Heart left ventricle (tissue), 13 donors: ENCODE results near the gene MYMX.

ENCODE experiments used
- CTCF ChIP-seq, 12 donors: fragments of 200-600 bp; sonication (generic) in 4 of 12; IDR thresholded peaks; one replicate each; pipeline versions ENCODE4 v1.5.0 to v1.8.0; 2018 to 2022; ENCODE audit warnings: antibody characterized with exemption in 12 of 12, mild to moderate bottlenecking in 5 of 12
- POLR2A ChIP-seq, 2 donors: fragments of 450-650 bp; IDR thresholded peaks; one replicate each; pipeline ENCODE4 v1.6.1; 2017; ENCODE audit warnings: antibody characterized with exemption in 2 of 2, mild to moderate bottlenecking in 2 of 2, moderate library complexity in 2 of 2
- donor health status: ischemic (EF 13 %, LVEDD 7.1; RV severe dilation, severe dysfunction).
- donor health status: DM: no; HTN: yes; CAD: no.
- donor health status: DM: no; HTN: no; CAD: no.
- donor health status: ischemic (EF 25% LVEDD 6.9; RV normal size, moderate dysfunction).
- donor health status: ischemic (EF 25% LVEDD 5.7; RV mildly dilated, moderate dysfunction).
- donor health status: ischemic (EF 35%, LVEDD 5.7; RV mildly dilated, moderate dysfunction).
- donor health status: nonischemic (EF 11% LVEDD 7.7; RV severe dilation, severe dysfunction).
- donor health status: DM: yes; HTN: yes; CAD: no.
- donor health status: PGD.
- donor health status: ischemic (EF 29% LVEDD 5.4; RV normal size, mild dysfunction).
- donor health status: nonischemic (EF 23%, LVEDD 6.1; RV moderate dilation, normal function).

- no peak for TF ChIP-seq CTCF (IDR thresholded peaks at IDR 0.05)
- no peak for TF ChIP-seq POLR2A (IDR thresholded peaks at IDR 0.05)
These were observed 42.2 kb downstream of the MYMX start for GRCh38 chr6:44258921-44259320.
